NCI-H1694 (cell line): Measurements from ENCODE around the gene DNAJC5.
A peak's percentile ranks its signal among the peaks of the same experiment; 100 is the strongest.
"Not testable (repeated sequence)": the region's sequence is repeated elsewhere in the genome, so short reads cannot be mapped to it uniquely, and the experiment has no call there.

ENCODE experiments used
- DNase-seq: peaks from one replicate; lab custom pipeline; 2025; lab: John Stamatoyannopoulos, UW

The DNAJC5 gene

GRCh38 chr20:63968136-63968927 lies 73.4 kb downstream of the DNAJC5 start:
- DNase-seq, result no peak

DNA sequence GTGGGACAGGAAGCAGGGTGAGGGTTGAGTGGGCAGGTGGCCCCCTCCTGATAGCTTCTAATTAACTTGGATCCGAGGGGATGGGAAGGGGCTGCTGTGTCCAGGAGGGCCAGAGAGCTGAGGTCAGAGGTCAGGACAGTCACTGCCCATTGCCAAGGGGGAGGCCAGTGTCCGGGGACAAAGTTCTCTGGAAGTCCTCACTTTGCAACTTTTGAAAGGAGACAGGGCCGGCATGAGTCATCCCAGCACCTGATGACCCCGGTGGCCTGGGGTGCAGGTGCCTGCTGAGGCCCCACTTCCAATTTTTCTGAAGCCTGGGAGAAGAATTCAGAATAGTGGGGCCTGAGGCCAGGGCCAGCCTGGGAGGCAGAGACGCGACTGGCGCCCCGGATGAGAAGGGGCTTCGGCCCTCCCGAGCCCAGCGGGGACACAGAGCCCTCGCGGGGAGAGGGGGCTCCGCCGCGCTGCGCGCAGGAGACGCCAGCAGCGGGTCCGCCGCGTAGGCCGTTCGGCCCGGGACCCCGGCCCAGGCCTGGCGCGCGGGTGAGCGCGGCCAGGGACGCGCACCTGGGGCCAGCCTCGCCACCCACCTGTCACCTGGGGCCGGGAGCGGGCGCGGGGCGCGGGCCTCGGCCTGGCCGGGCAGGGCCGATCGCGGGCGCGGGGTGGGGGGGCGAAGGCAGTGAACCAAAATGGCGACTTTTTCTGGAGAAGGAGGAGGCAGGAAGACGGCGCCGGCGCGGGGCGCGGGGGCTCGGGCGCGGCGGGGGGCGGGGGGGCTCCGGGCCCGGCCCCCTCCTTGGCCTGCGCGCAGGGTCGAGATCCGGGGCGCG lies 74.2 kb downstream of the DNAJC5 start:
- DNase-seq, result no peak

- peak; percentile 26 for DNase-seq
Measured at GRCh38 chr20:63969838-63970713, 75.2 kb downstream of the DNAJC5 start, which contains the start of gene ZNF512B. TSS of gene ZNF512B (minus strand) at chr20:63969930. CDS start at chr20:63967950, 1,980 bp downstream.

DNA sequence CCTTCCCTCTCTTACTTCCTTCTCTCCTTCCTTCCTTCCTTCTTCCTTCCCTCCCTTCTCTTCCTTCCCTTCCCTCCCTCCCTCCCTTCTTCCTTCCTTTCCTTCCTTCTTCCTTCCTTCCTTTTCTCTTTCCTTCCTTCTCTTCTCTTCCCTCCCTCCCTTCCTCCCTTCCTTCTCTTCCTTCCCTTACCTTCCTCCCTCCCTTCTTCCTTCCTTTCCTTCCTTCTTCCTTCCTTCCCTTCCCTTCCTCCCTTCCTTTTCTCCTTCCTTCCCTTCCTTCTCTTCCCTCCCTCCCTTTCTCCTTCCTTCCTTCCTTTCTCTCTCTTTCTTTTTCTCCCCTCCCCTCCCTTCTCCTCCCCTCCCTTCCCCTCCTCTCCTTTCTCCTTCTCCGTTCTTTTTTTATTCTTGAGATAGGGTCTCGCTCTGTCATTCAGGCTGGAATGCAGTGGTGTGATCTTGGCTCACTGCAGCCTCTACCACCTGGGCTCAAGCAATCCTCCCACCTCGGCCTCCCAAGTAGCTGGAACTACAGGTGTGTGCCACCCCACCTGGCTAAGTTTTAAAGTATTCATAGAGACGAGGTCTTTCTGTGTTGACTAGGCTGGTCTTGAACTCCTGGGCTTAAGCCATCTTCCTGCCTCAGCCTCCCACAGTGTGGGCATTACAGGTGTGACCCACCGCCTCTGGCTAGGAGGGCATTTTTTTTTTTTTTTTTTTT lies 75.9 kb downstream of the DNAJC5 start:
- DNase-seq, result no peak

GRCh38 chr20:63971960-63972311 lies 77.0 kb downstream of the DNAJC5 start:
- not testable (repeated sequence) for DNase-seq

DNA sequence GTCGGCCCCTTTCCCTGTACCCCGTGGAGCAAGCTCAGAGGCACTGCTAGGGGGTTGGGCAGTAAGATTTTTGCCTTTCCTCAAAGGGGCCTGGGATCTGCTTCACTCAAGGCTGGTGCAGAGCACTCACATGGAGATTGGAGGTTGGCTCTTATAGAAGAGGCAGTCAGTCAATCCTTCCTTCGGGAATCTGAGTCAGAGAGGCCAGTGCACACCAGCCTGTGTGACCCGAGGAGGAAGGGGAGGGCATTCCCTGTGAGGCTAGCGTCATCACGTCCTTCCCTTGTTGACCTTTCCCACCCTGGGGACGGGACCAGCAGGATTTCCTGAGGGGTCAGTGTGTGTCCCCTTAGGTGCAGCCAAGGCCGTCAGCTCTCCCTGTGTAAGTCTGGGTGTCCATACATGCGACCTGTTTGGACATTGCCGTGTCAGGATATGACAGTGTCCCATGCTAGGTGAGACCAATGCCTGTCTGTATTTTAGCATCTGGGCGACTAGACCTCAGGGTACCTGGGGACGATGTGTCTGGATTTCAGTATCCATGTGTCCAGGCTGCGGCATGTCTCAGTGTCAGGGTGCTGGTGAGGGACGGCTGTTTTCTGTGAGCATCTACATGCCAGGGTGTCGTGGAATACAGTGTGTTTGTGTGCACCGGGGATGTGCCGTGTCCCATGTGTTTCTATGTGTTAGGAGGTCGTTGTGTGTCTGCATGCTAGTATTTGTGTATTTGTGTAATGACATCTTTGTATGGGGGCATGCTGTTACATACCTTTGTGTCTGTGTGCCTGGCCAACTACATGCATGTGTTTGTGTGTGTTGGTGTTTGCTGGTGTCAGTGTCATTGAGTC lies 77.6 kb downstream of the DNAJC5 start:
- no peak for DNase-seq

GRCh38 chr20:63973160-63973479 lies 78.2 kb downstream of the DNAJC5 start:
- DNase-seq, result no peak

GRCh38 chr20:63973636-63974401 lies 78.9 kb downstream of the DNAJC5 start:
- no peak for DNase-seq

- DNase-seq, result no peak
Measured at GRCh38 chr20:63974402-63975200, 79.7 kb downstream of the DNAJC5 start.

GRCh38 chr20:63976511-63976910 lies 81.6 kb downstream of the DNAJC5 start:
- not testable (repeated sequence) for DNase-seq

DNA sequence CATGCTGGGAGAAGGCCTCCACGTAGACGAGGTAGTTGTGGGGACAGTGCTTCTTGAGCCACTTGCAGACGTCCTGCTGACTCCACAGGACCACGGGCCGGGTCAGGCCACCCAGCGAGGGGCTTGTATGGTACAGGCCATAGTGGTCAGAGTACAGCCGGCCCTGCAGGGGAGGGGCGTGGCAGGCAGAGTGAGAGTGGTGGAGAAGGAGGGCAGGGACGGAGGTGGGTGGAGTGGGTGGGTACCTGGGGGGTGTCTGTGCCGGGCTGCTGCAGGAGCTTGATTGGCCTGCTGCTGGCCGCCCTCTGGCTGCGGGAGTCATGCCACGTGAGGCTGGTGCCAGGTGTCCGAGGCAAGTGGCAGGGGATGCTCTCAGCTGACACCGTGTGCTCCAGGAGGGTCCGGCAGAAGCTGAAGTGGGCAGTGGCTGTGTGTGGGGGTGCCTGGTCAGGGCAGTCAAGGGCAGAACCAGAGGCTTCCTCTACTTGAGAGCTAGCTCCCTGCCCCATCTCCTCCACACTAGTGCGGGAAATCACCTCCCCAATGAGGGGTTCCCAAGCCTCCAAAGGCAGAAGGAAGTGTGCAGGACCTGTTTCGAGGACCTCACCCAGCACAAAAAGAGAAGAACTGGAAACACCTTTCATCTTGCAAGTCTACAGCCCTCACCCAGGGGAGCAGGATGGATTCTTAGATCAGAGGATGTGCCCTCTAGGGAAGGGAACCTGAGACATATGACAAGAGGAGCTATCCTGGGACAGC lies 82.2 kb downstream of the DNAJC5 start:
- no peak for DNase-seq

- DNase-seq, result no peak
Measured at GRCh38 chr20:63977739-63978276, 82.9 kb downstream of the DNAJC5 start.

- DNase-seq, result no peak
Measured at GRCh38 chr20:63978319-63979228, 83.6 kb downstream of the DNAJC5 start.

- no peak for DNase-seq
Measured at GRCh38 chr20:63979229-63979556, 84.3 kb downstream of the DNAJC5 start.

DNA sequence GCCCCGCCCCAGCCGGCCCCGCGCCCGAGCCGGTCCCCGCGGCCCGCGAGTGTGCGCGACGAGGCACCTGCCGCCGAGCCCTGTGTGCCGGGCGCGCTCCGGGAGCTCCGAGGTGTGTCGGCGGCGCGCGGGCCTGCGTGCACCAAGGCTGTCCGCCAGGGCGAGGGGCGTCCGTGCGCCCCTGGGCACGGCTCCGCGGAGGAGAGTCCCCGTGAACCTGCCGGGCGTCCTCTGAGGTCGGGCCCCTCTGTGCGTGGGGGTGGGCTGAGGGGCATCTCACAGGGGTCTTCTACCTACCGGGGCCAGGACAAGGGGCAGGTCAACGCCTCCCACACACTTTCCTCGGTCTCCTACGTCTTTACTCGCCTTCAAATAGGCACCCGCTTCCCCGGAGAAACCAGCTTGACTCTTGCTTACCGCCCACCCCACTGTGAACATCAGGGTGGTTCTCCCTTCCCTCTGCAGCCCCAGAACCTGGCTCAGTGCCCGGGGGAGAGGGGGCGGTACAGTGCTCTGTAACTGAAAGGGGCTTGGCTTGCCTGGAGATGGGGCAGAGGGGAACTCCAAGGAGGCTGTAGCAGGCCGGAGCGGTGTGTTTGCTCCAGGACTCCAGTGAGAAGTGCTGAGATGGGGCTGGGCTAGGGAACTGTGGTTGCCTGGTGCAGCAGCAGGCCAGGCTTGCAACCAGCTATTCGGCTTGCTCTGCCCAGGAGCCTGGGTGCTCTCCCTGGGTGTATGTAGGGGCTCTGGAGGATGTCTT lies 84.8 kb downstream of the DNAJC5 start, which contains the start of gene SAMD10:
Gene SAMD10, minus strand, starts transcription at position 86 of the 760 bp plus-strand sequence. CDS start 175 bp downstream, outside the sequence.
- peak; percentile 76 for DNase-seq

DNA sequence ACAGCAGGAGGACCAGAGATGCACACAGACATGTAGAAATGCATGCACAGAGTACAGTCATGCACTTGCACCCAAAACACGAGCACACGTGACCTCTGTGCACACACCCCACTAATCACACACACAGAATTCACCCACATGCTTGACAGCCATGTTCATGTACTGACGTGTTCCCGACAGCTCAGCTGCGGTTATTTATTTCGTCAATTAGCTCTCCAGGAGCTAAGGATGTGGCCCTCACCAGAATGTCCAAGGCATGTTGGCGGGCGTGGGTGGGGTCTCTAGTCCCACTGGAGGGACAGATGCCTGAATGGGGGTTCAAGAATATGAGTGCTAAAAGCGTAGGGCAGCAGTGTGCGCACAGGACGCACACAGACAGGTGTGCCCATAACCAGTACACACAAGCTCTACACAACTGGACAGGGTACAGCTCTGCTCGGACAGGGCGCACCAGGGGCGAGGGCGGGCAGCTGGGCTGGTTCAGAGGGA lies 85.4 kb downstream of the DNAJC5 start:
- peak; percentile 12 for DNase-seq
